Stimulated activated CD8-positive, alpha-beta memory T cell treated with anti-CD3 and anti-CD28 coated beads, Interleukin-4, amount 100 ng/mL, for 48 hours (primary cell): ENCODE results near the gene PCDHGA6.

Source experiments
- DNase-seq: peaks from one replicate; pipeline ENCODE4 v3.0.0-alpha.2; 2020

PCDHGA6 gene

DNA sequence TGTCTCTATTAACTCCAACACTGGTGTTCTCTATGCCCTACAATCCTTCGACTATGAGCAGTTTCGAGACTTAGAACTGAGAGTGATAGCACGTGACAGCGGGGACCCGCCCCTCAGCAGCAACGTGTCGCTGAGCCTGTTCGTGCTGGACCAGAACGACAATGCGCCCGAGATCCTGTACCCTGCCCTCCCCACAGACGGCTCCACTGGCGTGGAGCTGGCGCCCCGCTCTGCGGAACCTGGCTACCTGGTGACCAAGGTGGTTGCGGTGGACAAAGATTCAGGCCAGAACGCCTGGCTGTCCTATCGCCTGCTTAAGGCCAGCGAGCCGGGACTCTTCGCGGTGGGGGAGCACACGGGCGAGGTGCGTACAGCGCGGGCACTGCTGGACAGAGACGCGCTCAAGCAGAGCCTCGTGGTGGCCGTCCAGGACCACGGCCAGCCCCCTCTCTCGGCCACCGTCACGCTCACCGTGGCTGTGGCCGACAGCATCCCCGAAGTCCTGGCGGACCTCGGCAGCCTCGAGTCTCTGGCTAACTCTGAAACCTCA is 49.1 kb downstream of the PCDHGA6 start:
- DNase-seq: no peak

GRCh38 chr5:141427783-141428426 is 54.2 kb downstream of the PCDHGA6 start:
- DNase-seq: no peak
